ENCODE results near the gene ACOT7.
A peak's percentile ranks its signal among the peaks of the same experiment; 100 is the strongest.
"Not testable (repeated sequence)": the region's sequence is repeated elsewhere in the genome, so short reads cannot be mapped to it uniquely, and the experiment has no call there.

The ACOT7 gene

GRCh38 chr1:6395781-6396244 lies 2.2 kb upstream of the ACOT7 start:
- not testable (repeated sequence) for DNase-seq

GRCh38 chr1:6395130-6395529 lies 1.6 kb upstream of the ACOT7 start:
- not testable (repeated sequence) for DNase-seq

GRCh38 chr1:6392809-6393399 lies 663 bp downstream of the ACOT7 start:
- DNase-seq, result no peak

GRCh38 chr1:6391951-6392808 lies 1.4 kb downstream of the ACOT7 start:
- peak in 3 of 14 donors; percentile 5 to 15 (median 8) for DNase-seq

GRCh38 chr1:6389971-6390370 lies 3.6 kb downstream of the ACOT7 start:
- DNase-seq, result no peak

- DNase-seq, result no peak
Measured at GRCh38 chr1:6386371-6386949, 7.1 kb downstream of the ACOT7 start.

- peak in 11 of 14 donors; percentile 10 to 75 (median 40) for DNase-seq
Measured at GRCh38 chr1:6385488-6386191, 7.9 kb downstream of the ACOT7 start.

- DNase-seq, result peak in 10 of 14 donors; percentile 22 to 81 (median 44)
Measured at GRCh38 chr1:6384962-6385361, 8.6 kb downstream of the ACOT7 start.

- DNase-seq, result no peak
Measured at GRCh38 chr1:6384135-6384534, 9.4 kb downstream of the ACOT7 start.

GRCh38 chr1:6380037-6380436 lies 13.5 kb downstream of the ACOT7 start:
- DNase-seq, result no peak

- no peak for DNase-seq
Measured at GRCh38 chr1:6378096-6378746, 15.3 kb downstream of the ACOT7 start.

GRCh38 chr1:6373961-6374720 lies 19.4 kb downstream of the ACOT7 start:
- DNase-seq, result no peak

- DNase-seq, result not testable (repeated sequence)
Measured at GRCh38 chr1:6372236-6372635, 21.3 kb downstream of the ACOT7 start.

GRCh38 chr1:6370006-6370405 lies 23.6 kb downstream of the ACOT7 start:
- DNase-seq, result no peak

GRCh38 chr1:6367381-6368012 lies 26.1 kb downstream of the ACOT7 start:
- DNase-seq, result peak in 3 of 14 donors; percentile 19 to 30 (median 23)

GRCh38 chr1:6365047-6365446 lies 28.5 kb downstream of the ACOT7 start:
- DNase-seq, result no peak

- peak in 8 of 14 donors; percentile 8 to 35 (median 28) for DNase-seq
Measured at GRCh38 chr1:6363085-6363884, 30.3 kb downstream of the ACOT7 start.

GRCh38 chr1:6361124-6361775 lies 32.3 kb downstream of the ACOT7 start:
- DNase-seq, result no peak

- no peak for DNase-seq
Measured at GRCh38 chr1:6360517-6361070, 33.0 kb downstream of the ACOT7 start.

All from C1 segment of cervical spinal cord (tissue), 14 donors.